GM20431 (cell line): ENCODE results near the gene R3HCC1L.
"Not testable (repeated sequence)": the region's sequence is repeated elsewhere in the genome, so short reads cannot be mapped to it uniquely, and the experiment has no call there.

ENCODE experiments used
- in situ Hi-C: fragments of 300-500 bp; cut with MseI, MboI; formaldehyde crosslinking; loops from one replicate; pipeline ENCODE4 v1.15.0; 2020; ENCODE audit warnings: low sequenced_read_pairs; ENCODE audit not compliant: unreplicated experiment

Gene R3HCC1L

DNA sequence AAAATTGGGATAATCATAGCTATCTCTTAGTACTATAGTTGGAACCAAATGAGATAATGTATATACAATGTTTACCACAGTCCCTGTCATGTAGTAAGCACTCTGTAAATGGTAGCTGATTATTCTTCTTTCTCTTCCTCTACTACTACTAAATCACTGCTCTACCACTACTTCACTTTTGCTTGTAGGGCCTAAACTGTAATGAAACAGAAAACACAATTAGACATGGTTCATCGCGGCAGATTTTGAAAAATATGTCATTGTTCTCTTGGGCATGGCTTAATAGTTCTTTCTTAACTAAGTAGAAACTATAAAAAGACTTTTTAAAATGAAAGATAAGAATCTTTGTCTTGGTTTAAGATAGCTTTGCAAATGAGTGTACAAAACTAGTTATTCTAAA lies 34.9 kb downstream of the R3HCC1L start:
- in situ Hi-C loops: no loop called here

DNA sequence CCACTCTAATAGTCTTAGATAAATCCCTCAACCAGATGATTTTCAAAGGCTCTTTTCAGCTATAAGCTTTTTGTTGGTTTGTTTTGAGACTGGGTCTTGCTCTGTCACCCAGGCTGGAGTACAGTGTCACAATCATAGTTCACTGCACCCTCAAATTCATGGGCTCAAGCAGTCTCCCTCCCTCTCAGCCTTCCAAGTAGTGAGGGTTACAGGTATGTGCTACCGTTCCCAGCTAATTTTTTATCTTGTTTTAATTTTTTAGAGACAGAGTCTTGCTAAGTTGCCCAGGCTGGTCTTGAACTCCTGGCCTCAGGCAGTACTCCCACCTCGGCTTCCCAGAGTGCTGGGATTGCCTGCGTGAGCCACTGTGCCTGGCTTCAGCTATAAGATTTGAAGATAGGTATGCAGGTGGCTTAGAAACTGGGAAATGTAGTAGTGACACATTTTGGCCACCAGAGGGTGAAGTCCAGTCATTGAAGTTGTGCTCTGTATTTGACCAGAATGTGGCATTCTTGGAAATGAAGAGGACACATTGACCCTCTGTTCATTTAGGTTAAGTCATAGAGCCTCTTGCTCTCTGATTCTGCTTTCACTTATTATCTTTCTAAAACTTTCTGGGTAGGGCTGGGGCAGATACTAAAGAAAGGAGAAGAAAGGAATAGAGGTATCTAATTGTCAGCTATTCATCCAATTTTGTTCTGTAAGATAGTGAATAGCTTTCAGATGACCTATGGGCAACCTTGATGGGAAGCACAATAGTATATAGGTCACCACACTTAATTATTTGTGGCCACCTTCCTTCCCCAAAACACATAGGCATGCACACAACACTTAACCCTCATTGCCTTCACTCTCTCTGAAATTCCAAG lies 36.0 kb downstream of the R3HCC1L start:
- in situ Hi-C loops: no loop called here

DNA sequence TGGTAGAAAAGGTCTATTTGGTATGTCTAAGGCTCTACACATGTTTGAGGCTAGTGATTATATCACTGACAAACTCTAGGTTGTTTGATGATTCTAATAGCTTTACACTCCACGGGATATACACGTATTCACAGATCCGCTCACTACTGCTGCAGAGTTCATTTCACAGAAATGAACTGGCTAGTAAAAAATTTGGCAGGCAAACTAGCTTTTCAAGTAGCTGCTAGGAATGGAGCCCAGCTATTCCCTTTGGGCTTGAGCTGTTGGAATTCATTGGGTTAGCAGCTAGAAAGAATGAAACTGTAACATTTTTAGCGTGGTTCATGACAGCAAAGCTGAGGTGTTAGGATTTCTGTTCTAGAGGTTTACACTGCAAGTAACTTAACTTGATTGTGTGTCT lies 37.6 kb downstream of the R3HCC1L start:
- in situ Hi-C loops: no loop called here

DNA sequence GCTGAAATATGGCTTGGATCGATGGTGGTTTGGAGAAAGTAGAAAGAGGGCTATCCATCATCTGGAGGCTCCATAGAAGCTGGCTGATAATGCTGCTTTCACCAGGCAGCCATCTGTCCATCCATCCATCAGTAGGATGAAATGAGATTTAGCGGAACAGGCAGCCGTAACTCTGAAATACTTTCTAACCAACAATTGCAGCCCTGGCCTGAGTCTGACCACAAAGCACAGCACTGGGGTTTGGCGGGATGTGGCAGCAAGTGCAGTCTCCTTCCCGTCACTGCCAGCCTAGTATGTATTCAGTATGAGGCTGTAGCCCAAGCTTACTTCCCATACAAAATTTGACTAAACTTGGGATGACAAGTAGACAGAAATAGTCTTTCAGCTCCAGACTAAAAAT lies 38.0 kb downstream of the R3HCC1L start:
- in situ Hi-C loops: no loop called here

GRCh38 chr10:98173260-98173659 lies 38.8 kb downstream of the R3HCC1L start:
- in situ Hi-C loops: no loop called here

DNA sequence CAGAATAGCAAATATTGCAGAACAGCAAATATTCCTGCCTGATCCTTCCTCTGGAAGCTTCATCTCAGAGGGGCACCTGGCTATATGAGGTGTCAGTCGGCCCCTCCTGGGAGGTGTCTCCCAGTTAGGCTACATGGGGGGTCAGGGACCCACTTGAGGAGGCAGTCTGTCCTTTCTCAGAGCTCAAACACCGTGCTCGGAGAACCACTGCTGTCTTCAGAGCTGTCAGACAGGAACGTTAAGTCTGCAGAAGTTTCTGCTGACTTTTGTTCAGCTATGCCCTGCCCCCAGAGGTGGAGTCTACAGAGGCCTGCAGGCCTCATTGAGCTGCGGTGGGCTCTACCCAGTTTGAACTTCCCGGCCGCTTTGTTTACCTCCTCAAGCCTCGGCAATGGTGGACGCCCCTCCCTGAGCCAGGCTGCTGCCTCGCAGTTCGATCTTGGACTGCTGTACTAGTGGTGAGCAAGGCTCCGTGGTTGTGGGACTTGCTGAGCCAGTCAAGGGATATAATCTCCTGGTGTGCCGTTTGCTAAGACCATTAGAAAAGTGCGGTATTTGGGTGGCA lies 48.0 kb downstream of the R3HCC1L start:
- in situ Hi-C loops: not testable (repeated sequence)

GRCh38 chr10:98186681-98187080 lies 52.2 kb downstream of the R3HCC1L start:
- in situ Hi-C loops: no loop called here

DNA sequence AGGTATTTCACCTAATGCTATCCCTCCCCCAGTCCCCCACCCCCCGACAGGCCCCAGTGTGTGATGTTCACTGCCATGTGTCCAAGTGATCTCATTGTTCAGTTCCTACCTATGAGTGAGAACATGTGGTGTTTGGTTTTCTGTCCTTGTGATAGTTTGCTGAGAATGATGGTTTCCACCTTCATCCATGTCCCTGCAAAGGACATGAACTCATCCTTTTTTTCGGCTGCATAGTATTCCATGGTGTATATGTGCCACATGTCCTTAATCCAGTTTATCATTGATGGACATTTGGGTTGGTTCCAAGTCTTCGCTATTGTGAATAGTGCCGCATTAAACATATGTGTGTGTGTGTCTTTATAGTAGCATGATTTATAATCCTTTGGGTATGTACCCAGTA lies 56.3 kb downstream of the R3HCC1L start:
- in situ Hi-C loops: not testable (repeated sequence)

- in situ Hi-C loops: no loop called here
Measured at GRCh38 chr10:98193037-98193436, 58.6 kb downstream of the R3HCC1L start.

DNA sequence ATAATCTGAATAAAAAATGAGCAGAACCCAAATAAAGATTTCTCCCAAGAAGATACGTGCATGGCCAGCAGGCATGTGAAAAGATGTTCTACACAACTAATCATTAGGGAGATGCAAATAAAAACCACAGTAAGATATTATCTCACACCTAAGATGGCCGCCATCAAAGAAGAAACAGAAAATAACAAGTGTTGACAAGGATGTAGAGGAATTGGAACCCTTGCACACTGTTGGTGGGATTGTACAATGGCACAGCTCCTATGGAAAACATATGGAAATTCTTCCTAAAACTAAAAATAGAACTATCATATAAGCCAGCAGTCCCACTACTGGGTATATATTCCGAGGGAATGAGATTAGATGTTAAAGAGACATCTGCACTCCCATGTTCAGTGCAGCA lies 60.2 kb downstream of the R3HCC1L start:
- in situ Hi-C loops: no loop called here

GRCh38 chr10:98195120-98195519 lies 60.7 kb downstream of the R3HCC1L start:
- in situ Hi-C loops: no loop called here

DNA sequence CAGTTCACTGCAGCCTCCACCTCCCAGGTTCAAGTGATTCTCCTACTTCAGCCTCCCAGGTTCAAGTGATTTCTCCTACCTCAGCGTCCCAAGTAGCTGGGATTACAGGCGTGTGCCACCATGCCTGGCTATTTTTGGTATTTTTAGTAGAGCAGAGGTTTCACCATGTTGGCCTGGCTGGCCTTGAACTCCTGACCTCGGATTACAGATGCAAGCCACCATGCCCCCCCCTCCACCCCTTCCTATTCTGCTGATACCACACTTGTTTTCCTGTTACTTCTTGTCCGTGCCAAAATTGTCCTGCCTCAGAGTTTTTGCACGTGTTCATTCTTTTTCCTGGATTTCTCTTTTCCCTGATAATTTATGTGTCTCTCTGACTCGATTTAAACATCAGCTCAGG lies 62.5 kb downstream of the R3HCC1L start:
- in situ Hi-C loops: no loop called here

DNA sequence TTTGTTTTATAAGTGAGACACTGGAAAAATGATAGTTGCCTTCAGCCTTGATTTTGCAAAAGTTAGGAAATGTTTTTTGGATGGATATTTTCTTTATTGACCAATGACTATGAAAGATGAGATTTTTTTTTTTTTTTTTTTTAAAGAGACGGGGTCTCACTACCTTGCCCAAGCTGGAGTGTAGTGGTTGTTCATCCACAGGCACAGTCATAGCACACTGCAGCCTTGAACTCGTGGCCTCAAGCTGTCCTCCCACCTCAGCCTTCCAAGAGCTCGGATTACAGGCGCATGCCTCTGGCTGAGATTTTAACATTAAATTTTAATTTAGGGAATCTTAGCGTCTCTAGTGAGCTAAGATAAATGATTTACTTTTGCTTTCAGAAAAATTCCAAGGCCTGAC lies 67.3 kb downstream of the R3HCC1L start:
- in situ Hi-C loops: no loop called here

DNA sequence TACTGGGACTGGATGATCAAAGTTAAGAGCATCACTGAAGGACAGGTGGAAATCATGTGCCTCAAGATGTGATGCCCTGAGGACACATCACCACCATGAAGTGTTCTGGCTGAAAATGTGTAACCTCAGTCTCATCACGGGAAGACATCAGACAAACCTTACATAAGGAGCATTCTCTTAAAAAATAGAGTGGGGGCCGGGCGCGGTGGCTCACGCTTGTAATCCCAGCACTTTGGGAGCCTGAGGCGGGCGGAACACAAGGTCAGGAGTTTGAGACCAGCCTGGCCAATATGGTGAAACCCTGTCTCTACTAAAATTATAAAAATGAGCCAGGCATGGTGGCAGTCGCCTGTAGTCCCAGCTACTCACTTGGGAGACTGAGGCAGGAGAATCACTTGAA lies 67.9 kb downstream of the R3HCC1L start:
- in situ Hi-C loops: no loop called here

DNA sequence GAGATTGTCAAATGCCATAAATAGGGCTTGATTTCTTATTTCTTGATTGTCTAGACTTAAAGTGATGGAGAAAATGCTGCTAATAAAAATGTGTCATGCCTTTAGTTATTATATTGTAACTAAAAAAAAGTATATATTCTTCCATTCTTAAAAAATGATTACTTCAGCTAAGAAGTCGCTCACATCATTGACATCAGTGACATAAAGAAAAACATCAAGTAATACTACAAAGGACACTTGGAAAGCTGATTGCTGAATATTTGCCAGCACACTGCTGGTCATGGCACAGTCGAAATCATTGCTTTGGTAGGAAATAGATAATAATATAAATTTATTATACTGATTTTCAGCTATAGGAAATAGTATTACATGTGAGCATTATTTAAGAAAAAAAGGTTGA lies 70.9 kb downstream of the R3HCC1L start:
- in situ Hi-C loops: no loop called here

DNA sequence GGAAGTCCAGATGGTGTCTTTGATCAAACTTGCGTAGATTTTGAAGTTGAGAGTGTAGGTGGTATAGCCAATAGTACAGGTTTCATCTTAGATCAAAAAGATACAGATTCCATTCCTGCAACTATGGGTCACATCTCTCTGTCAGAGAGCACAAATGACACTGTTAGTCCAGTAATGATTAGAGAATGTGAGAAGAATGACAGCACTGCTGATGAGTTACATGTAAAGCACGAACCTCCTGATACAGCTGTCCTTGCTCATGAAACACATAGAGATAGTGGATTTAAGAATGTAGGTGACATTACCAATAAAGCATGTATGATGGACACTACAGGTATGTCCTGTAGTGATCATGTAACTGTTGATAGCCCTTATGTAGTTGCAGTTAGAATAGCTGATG lies 74.5 kb downstream of the R3HCC1L start:
- in situ Hi-C loops: no loop called here

- in situ Hi-C loops: no loop called here
Measured at GRCh38 chr10:98209441-98209840, 75.0 kb downstream of the R3HCC1L start.

DNA sequence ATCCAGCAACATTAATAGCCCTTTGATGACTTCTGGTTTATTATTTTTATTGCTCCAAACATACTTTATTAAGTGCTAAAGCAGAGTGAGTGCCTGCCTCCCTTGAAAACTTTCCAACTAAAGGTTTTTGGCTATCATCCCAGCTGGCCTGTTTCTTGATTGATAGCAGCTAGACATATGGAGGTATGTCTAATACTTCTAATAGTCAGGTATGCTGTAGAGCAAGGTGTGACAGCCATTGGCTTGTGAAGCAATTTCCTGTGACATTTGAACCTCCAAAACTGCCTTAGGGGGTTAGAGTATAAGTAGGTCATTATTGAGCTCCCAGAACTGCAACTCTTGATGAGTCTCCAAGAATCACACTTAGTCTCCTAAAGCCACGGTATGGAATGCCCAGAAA lies 77.7 kb downstream of the R3HCC1L start:
- in situ Hi-C loops: no loop called here

DNA sequence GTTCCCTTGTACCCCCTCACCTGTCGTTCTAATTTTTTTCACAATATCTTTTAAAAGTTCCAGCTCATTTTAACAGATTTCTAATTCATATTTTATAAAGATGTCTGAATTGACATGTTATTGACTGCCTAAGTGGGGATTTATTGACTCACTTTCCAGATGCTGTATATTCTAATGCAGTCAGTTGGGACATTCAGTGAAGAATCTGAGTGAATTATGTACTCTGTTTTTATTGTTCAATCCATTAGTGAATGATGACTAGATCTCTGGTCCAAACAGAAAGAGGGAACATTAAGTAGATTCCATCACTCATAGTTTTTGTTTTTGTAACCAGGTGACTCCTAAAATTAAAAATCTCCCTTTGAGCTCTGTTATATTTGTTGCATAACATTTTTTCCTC lies 79.3 kb downstream of the R3HCC1L start:
- in situ Hi-C loops: no loop called here

DNA sequence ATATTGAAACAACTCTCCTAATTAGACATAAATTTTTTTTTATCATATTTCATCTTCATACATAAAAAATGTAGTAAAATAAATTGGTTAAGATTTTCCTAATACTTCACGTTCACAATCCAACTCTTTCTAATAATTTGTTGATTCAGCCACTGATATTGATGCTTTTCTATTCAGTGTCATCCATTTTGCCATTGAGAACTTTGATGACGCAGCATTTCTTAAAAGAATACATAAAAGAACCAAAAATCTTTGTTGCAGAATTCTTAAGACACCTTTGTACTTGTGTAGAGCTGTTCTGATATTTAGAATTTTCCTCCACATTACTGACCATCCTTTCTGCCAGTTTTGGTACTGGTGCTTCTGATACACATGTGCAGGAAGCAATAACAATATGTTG lies 80.9 kb downstream of the R3HCC1L start:
- in situ Hi-C loops: no loop called here

- in situ Hi-C loops: no loop called here
Measured at GRCh38 chr10:98217801-98218200, 83.3 kb downstream of the R3HCC1L start.

DNA sequence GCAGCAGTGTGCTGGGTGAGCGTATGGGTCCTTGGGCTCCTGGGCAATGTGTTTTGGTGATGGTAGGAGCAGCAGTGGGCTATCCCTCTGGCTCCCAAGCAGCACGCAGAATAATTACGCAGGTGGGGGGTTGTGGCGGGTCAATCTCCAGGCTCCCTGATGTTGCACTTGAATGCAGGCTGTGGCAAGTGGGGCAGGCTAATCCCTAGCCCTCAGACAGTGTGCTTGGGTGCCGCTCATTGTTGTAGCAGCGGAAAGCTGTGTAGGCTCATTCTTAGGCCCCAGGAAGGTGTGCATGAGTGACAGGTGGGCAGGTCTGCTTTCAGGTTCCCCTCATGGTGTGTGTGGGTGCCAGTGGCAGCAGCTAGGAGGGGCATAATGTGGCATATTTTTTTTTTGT lies 89.4 kb downstream of the R3HCC1L start:
- in situ Hi-C loops: no loop called here
